Cardiac fibroblast (primary cell): ENCODE data around the gene FAM177B.
"Not testable (repeated sequence)": the region's sequence is repeated elsewhere in the genome, so short reads cannot be mapped to it uniquely, and the experiment has no call there.

Experiments used
- DNase-seq, 2 donors: peaks; one replicate each; pipeline versions ENCODE4 v3.0.0 to v3.0.0-alpha.2; 2010; ENCODE audit warnings: low read depth in 2 of 2
- H3K4me3 ChIP-seq, 2 donors: replicated peaks in 1 of 2; 1 replicate in 1 of 2; 2 replicates in 1 of 2; pipeline ENCODE4 v1.5.1; 2011; ENCODE audit warnings: low read depth in 2 of 2, low read length in 2 of 2, mild to moderate bottlenecking in 2 of 2, moderate library complexity in 1 of 2
- TF ChIP-seq, protein P1 (sequence below): IDR thresholded peaks from one replicate; pipeline ENCODE4 v1.5.1; 2011; ENCODE audit warnings: low read depth, mild to moderate bottlenecking, low read length, inconsistent platforms

Gene FAM177B

GRCh38 chr1:222736470-222736869 is 532 bp upstream of the FAM177B start:
- TF ChIP-seq, protein P1, sequence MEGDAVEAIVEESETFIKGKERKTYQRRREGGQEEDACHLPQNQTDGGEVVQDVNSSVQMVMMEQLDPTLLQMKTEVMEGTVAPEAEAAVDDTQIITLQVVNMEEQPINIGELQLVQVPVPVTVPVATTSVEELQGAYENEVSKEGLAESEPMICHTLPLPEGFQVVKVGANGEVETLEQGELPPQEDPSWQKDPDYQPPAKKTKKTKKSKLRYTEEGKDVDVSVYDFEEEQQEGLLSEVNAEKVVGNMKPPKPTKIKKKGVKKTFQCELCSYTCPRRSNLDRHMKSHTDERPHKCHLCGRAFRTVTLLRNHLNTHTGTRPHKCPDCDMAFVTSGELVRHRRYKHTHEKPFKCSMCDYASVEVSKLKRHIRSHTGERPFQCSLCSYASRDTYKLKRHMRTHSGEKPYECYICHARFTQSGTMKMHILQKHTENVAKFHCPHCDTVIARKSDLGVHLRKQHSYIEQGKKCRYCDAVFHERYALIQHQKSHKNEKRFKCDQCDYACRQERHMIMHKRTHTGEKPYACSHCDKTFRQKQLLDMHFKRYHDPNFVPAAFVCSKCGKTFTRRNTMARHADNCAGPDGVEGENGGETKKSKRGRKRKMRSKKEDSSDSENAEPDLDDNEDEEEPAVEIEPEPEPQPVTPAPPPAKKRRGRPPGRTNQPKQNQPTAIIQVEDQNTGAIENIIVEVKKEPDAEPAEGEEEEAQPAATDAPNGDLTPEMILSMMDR = no peak
- no peak overlapping the region for H3K4me3 ChIP-seq
- DNase-seq = no peak

DNA sequence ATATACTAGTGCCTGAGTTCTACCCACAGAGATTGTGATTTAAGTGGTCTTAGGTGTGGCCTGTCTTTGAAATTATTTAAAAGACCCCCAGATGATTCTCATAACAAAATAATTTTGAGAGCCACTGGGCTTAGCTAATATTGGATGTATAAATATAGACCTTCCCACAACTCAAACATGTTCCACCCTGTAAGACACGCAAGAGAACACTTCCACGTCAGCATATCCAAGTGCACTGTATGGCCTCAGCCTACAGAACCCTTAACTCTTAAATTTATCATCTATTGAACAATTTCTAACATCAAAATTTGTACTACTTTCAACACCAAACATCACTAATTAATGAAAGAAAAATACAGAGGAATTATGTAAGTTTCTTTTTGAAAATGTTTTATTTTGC is 2.5 kb downstream of the FAM177B start:
- DNase-seq = no peak

DNA sequence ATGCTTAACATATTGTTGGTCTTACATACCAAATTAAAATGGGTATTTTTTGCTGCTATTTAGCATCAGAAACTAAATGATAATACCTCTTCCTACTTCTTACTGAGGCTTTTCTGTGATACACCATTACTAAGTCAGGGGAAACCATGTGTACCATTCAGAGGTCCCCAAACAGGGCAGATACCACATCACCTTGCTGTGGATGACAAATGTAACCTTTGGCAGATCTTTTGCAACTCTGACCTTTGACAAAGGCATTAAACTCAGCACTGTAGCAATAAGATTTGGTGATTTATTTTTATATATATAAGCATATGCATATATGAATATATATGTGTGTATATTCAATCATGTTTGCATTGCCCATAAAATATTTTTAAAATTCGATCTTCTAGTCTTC is 2.9 kb downstream of the FAM177B start:
- no peak overlapping the region for H3K4me3 ChIP-seq
- TF ChIP-seq, protein P1 = no peak
- DNase-seq = no peak

More for the DNA sequence above, 2.5 kb downstream of the FAM177B start:
- no peak overlapping the region for H3K4me3 ChIP-seq
- TF ChIP-seq, protein P1 = no peak

DNA sequence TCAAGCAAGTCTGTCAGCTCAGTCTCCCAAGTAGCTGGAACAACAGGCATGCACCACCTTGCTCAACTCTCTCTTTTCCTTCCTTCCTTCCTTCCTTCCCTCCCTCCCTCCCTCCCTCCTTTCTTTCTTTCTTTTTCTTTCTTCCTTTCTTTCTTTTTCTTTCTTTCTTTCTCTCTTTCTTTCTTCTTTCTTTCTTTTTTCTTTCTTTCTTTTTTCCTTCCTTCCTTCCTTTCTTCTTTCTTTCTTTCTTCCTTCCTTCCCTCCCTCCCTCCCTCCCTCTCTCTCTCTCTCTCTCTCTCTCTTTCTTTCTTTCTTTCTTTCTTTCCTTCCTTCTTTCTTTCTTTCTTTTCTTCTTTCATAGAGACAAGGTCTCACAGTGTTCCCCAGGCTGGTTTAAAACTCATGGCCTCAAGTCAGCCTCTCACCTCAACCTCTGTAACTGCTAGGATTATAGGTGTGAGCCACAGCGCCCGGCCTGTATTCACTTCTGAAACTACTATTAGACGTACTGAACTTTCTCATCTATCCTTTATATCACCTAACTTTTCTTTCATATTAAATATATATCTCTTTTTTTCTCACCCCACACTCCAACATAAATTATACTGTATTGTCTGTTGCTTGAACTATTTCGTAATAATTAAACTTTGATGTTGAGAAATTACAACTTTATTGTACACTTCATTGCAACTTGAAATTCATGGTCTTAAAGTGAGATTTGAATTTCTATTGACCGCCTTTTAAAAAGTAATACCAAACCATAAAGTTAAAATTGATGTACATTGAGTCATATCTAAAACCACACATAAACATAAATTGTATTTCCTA is 4.8 kb downstream of the FAM177B start:
- DNase-seq, H3K4me3 ChIP-seq: not testable (repeated sequence)

GRCh38 chr1:222749927-222750326 is 12.9 kb downstream of the FAM177B start:
- no peak overlapping the region for H3K4me3 ChIP-seq
- DNase-seq = no peak
- TF ChIP-seq, protein P1 = no peak

DNA sequence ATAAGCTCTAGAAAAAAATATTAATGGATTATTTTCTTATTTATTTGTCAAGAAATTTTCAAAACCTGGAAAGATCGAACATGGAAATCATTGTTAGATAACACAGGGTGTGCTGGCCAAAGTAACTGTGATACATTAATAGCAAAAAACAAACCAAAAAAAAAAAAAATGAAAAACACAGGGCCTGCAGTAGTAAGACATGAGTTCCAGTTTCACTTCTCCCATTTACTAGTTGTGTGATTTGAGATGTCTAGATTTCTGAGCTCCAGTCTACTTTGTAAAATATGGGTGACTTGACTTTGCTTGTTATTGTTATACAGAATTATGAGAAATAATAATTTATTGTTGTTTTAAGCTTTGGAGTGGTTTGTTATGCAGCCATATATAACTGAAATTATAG is 13.6 kb downstream of the FAM177B start:
- H3K4me3 ChIP-seq = no peak overlapping the region
- DNase-seq = no peak
- TF ChIP-seq, protein P1 = no peak

GRCh38 chr1:222751255-222751654 is 14.3 kb downstream of the FAM177B start:
- no peak overlapping the region for H3K4me3 ChIP-seq
- no peak for DNase-seq
- TF ChIP-seq, protein P1 = no peak
